SU-DHL-6 (cell line): ENCODE measurements around the gene SLC8A3.

ENCODE experiments used
- H2AFZ ChIP-seq: fragments of 200-600 bp; sonication (generic); 2 replicates; pipeline ENCODE4 v1.6.1; 2014; ENCODE audit warnings: low read depth, mild to moderate bottlenecking, moderate library complexity, mixed read lengths, antibody characterized with exemption, low read length; ENCODE audit not compliant: severe bottlenecking
- H3F3A ChIP-seq: fragments of 200-600 bp; shearing (Covaris generic); 2 replicates; pipeline ENCODE4 v1.6.0; 2016; ENCODE audit warnings: antibody characterized with exemption, mild to moderate bottlenecking; ENCODE audit not compliant: insufficient read depth
- H3K27ac ChIP-seq: fragments of 200-600 bp; sonication (generic); 2 replicates; pipeline ENCODE4 v1.5.1; 2016; ENCODE audit warnings: low read depth, mild to moderate bottlenecking, low read length, moderate library complexity, mixed read lengths
- H3K27me3 ChIP-seq: fragments of 200-600 bp; sonication (generic), shearing (Covaris generic); 2 replicates; pipeline ENCODE4 v1.6.0; 2014; ENCODE audit warnings: mild to moderate bottlenecking, low read length
- H3K36me3 ChIP-seq: fragments of 200-600 bp; sonication (generic); 2 replicates; pipeline ENCODE4 v1.6.1; 2014; ENCODE audit warnings: mild to moderate bottlenecking, low read length, mixed read lengths
- H3K4me2 ChIP-seq: fragments of 300-600, 200-600 bp; shearing (Covaris generic), sonication (generic); 2 replicates; pipeline ENCODE4 v1.6.0; 2014; ENCODE audit warnings: low read length, low read depth, mild to moderate bottlenecking; ENCODE audit not compliant: poor library complexity, severe bottlenecking
- H3K4me3 ChIP-seq: fragments of 200-600 bp; sonication (generic); 2 replicates; pipeline ENCODE4 v1.5.1; 2014; ENCODE audit warnings: antibody characterized with exemption, low read length, mild to moderate bottlenecking, mixed read lengths; ENCODE audit not compliant: insufficient read depth, poor library complexity, severe bottlenecking
- H3K79me2 ChIP-seq: fragments of 200-600 bp; sonication (generic); 2 replicates; pipeline ENCODE4 v1.6.1; 2014; ENCODE audit warnings: mild to moderate bottlenecking, low read length, moderate library complexity; ENCODE audit not compliant: insufficient read depth
- H3K9ac ChIP-seq: fragments of 200-600 bp; sonication (generic); 2 replicates; pipeline ENCODE4 v1.7.0; 2014; ENCODE audit warnings: mild to moderate bottlenecking, low read length
- H3K9me2 ChIP-seq: fragments of 200-600 bp; sonication (generic); replicated peaks from 2 replicates; pipeline ENCODE4 v1.6.1; 2014; ENCODE audit warnings: low read length; ENCODE audit not compliant: insufficient read depth
- H3K9me3 ChIP-seq: fragments of 200-600 bp; sonication (generic); 2 replicates; pipeline ENCODE4 v1.6.1; 2014; ENCODE audit warnings: low read length, mixed read lengths; ENCODE audit not compliant: insufficient read depth
- H4K20me1 ChIP-seq: fragments of 200-600 bp; sonication (generic); 2 replicates; pipeline ENCODE4 v1.6.1; 2014; ENCODE audit warnings: low read depth, mild to moderate bottlenecking, antibody characterized with exemption, low read length, moderate library complexity, mixed read lengths
- CTCF ChIP-seq: fragments of 200-600 bp; sonication (generic); IDR thresholded peaks from one replicate; pipeline ENCODE4 v1.5.1; 2017; ENCODE audit warnings: antibody characterized with exemption, mild to moderate bottlenecking, low read length, moderate library complexity; ENCODE audit not compliant: insufficient read depth, poor library complexity, severe bottlenecking
- EZH2phosphoT487 ChIP-seq: fragments of 200-600 bp; sonication (generic), shearing (Covaris generic); conservative IDR thresholded peaks from 2 replicates; pipeline ENCODE4 v1.6.1; 2018; ENCODE audit warnings: mild to moderate bottlenecking, antibody characterized with exemption, low read length, moderate library complexity, mixed read lengths

SLC8A3 gene

GRCh38 chr14:70130482-70130881 is 58.3 kb downstream of the SLC8A3 start:
- Histone ChIP-seq H3K27ac (no peak overlapping the region), H3K9me3 (no peaks in the 10 kb centered on the region), H3K4me2 (no peak overlapping the region), H3K79me2 (no peaks in the 10 kb centered on the region), H3K4me3 (no peak overlapping the region), H3K9ac (no peak overlapping the region), H3K27me3 (no peaks in the 10 kb centered on the region), H3F3A (no peaks in the 10 kb centered on the region), H3K36me3 (no peaks in the 10 kb centered on the region), H4K20me1 (no peaks in the 10 kb centered on the region), H2AFZ (no peak overlapping the region), H3K9me2 (no peaks in the 10 kb centered on the region)
- no peak for TF ChIP-seq EZH2phosphoT487
- TF ChIP-seq CTCF: no peak

GRCh38 chr14:70127186-70127585 is 61.6 kb downstream of the SLC8A3 start:
- H3K9me2 ChIP-seq: no peaks in the 10 kb centered on the region
- H2AFZ ChIP-seq: no peak overlapping the region
- no peaks in the 10 kb centered on the region for H3K79me2 ChIP-seq
- H3K9me3 ChIP-seq: no peaks in the 10 kb centered on the region
- no peak for TF ChIP-seq EZH2phosphoT487
- no peak for TF ChIP-seq CTCF
- no peaks in the 10 kb centered on the region for H3F3A ChIP-seq
- H3K4me3 ChIP-seq: no peak overlapping the region
- H3K9ac ChIP-seq: no peak overlapping the region
- no peaks in the 10 kb centered on the region for H4K20me1 ChIP-seq
- H3K27me3 ChIP-seq: no peaks in the 10 kb centered on the region
- H3K4me2 ChIP-seq: no peak overlapping the region
- no peaks in the 10 kb centered on the region for H3K36me3 ChIP-seq
- no peak overlapping the region for H3K27ac ChIP-seq

GRCh38 chr14:70123796-70124195 is 65.0 kb downstream of the SLC8A3 start:
- TF ChIP-seq CTCF: no peak
- TF ChIP-seq EZH2phosphoT487: no peak
- H3K4me2 ChIP-seq: no peak overlapping the region
- H3K9ac ChIP-seq: no peak overlapping the region
- no peaks in the 10 kb centered on the region for H3K9me2 ChIP-seq
- no peaks in the 10 kb centered on the region for H3K79me2 ChIP-seq
- H4K20me1 ChIP-seq: no peaks in the 10 kb centered on the region
- H3K27ac ChIP-seq: no peak overlapping the region
- H3K4me3 ChIP-seq: no peak overlapping the region
- no peaks in the 10 kb centered on the region for H3F3A ChIP-seq
- no peaks in the 10 kb centered on the region for H3K27me3 ChIP-seq
- no peaks in the 10 kb centered on the region for H3K36me3 ChIP-seq
- no peak overlapping the region for H2AFZ ChIP-seq
- no peaks in the 10 kb centered on the region for H3K9me3 ChIP-seq
